A673 (cell line): Measurements from ENCODE around the gene LRRTM2. TPM values are rescaled to one million over a fixed set of nuclear protein-coding genes. Genes with fewer than 3 reads are reported as not detected.
"Not testable (repeated sequence)": the region's sequence is repeated elsewhere in the genome, so short reads cannot be mapped to it uniquely, and the experiment has no call there.

Experiments used
- Bru-seq: library from RNA; stranded (reverse); fragments of 400-500 nt; gene quantifications from one replicate; lab custom pipeline; 2021; lab: Mats Ljungman, UMichigan
- BruChase-seq, 2 experiments: library from RNA; stranded (reverse); fragments of 400-500 nt; gene quantifications; one replicate each; lab custom pipeline; 2021; lab: Mats Ljungman, UMichigan
- BruUV-seq: library from RNA; stranded (reverse); fragments of 400-500 nt; replicated peaks from 2 replicates; lab custom pipeline; 2021; lab: Mats Ljungman, UMichigan
- CTCF ChIA-PET: fragments of 300-600 bp; sonication (Branson Sonifier 250); formaldehyde crosslinking; loops from one replicate; lab custom pipeline; 2022; ENCODE audit warnings: antibody characterized with exemption; lab: Charles Lee
- POLR2A ChIA-PET: fragments of 300-600 bp; sonication (Branson Sonifier 250); formaldehyde crosslinking; loops from one replicate; lab custom pipeline; 2022; ENCODE audit warnings: antibody characterized with exemption; ENCODE audit not compliant: low non-redundant PET; lab: Charles Lee
- DNase-seq: peaks from one replicate; pipeline ENCODE4 v3.0.0-alpha.2; 2015; ENCODE audit warnings: low spot score
- H3K27ac ChIP-seq: fragments of 200-600 bp; sonication (generic); 2 replicates; pipeline ENCODE4 v1.5.1; 2016; ENCODE audit warnings: mixed run types, low read depth, mild to moderate bottlenecking, mixed read lengths, antibody characterized with exemption, low read length; ENCODE audit not compliant: poor library complexity, severe bottlenecking
- H3K27me3 ChIP-seq: fragments of 200-600 bp; sonication (generic); replicated peaks from 2 replicates; pipeline ENCODE4 v1.6.1; 2017; ENCODE audit warnings: mixed run types, low read depth, mild to moderate bottlenecking, mixed read lengths, antibody characterized with exemption, low read length; ENCODE audit not compliant: insufficient read depth, poor library complexity
- H3K36me3 ChIP-seq: fragments of 200-600 bp; sonication (generic); 2 replicates; pipeline ENCODE4 v1.6.1; 2016; ENCODE audit warnings: mixed run types, mild to moderate bottlenecking, mixed read lengths, antibody characterized with exemption, low read length; ENCODE audit not compliant: insufficient read depth, poor library complexity, severe bottlenecking
- H3K4me1 ChIP-seq: fragments of 200-600 bp; sonication (generic); 2 replicates; pipeline ENCODE4 v1.6.1; 2017; ENCODE audit warnings: mixed run types, mild to moderate bottlenecking, mixed read lengths, antibody characterized with exemption, low read length; ENCODE audit not compliant: insufficient read depth, poor library complexity, severe bottlenecking
- H3K4me3 ChIP-seq: fragments of 200-600 bp; sonication (generic); 2 replicates; pipeline ENCODE4 v1.5.1; 2016; ENCODE audit warnings: low read depth, mixed run types, mild to moderate bottlenecking, mixed read lengths, low read length; ENCODE audit not compliant: poor library complexity, severe bottlenecking
- H3K9me3 ChIP-seq: fragments of 200-600 bp; sonication (generic); 2 replicates; pipeline ENCODE4 v1.6.1; 2016; ENCODE audit warnings: mixed run types, low read depth, mild to moderate bottlenecking, mixed read lengths, antibody characterized with exemption, low read length; ENCODE audit not compliant: poor library complexity, severe bottlenecking
- CTCF ChIP-seq: fragments of 300-800, 200-600 bp; sonication (generic); conservative IDR thresholded peaks from 2 replicates; pipeline ENCODE4 v1.5.1; 2017; ENCODE audit warnings: low read depth, mild to moderate bottlenecking, antibody characterized with exemption, low read length, moderate library complexity, mixed read lengths
- EZH2 ChIP-seq: fragments of 200-600 bp; sonication (generic); IDR thresholded peaks from 2 replicates; pipeline ENCODE4 v1.6.1; 2017; ENCODE audit warnings: borderline replicate concordance, low read depth, mild to moderate bottlenecking, mixed read lengths, antibody characterized with exemption, low read length; ENCODE audit not compliant: poor library complexity, severe bottlenecking
- intact Hi-C: fragments of 100-400 bp; cut with micrococcal nuclease; formaldehyde crosslinking; loops from one replicate; pipeline ENCODE4 v1.10.0; 2022; ENCODE audit not compliant: unreplicated experiment
- long read RNA-seq: library from polyadenylated mRNA; stranded (forward); transcript quantifications from one replicate; pipeline ENCODE4 v2.0.0, GENCODE V29; 2022
- total RNA-seq: library from RNA; stranded (reverse); gene quantifications from 2 replicates; pipeline ENCODE4 v1.2.3, GENCODE V29; 2021

The LRRTM2 gene
- 0.39 and 0.67 TPM in 2 replicates for total RNA-seq
- percentile 39 among the genes with signal in this experiment for Bru-seq, nascent RNA
- BruChase-seq, experiment 1, labeled RNA remaining after a 2-hour chase = percentile 47 among the genes with signal in this experiment
- BruChase-seq, experiment 2, labeled RNA remaining after a 6-hour chase = percentile 43 among the genes with signal in this experiment
- long read RNA-seq = 0 reads

- TF ChIP-seq EZH2 = no peak
- TF ChIP-seq CTCF = no peak
- Histone ChIP-seq H3K9me3 (no peaks in the 10 kb centered on the region), H3K36me3 (no peaks in the 10 kb centered on the region), H3K4me1 (peaks cover 50% of the 10 kb centered on the region), H3K4me3 (peak within 1 kb of the TSS; percentile 34), H3K27me3 (no peaks in the 10 kb centered on the region), H3K27ac (peak within 1 kb of the TSS; percentile 47)
- peak; percentile 82 for DNase-seq
- POLR2A ChIA-PET = no interaction called here
- intact Hi-C loops = no loop called here
- CTCF ChIA-PET = no interaction called here
- BruUV-seq = TSS peak; percentile 79
These were observed at the start of gene LRRTM2 for GRCh38 chr5:138874771-138875551. LRRTM2 (minus strand) TSS chr5:138875335; CDS start chr5:138874911, 424 bp downstream.

- no peak overlapping the region for H3K4me3 ChIP-seq
- H3K4me1 ChIP-seq = no peaks in the 10 kb centered on the region
- ChIA-PET CTCF (no interaction called here), POLR2A (no interaction called here)
- H3K27me3 ChIP-seq = no peaks in the 10 kb centered on the region
- no TSS peak for BruUV-seq
- DNase-seq = no peak
- H3K27ac ChIP-seq = no peak overlapping the region
- intact Hi-C loops = no loop called here
- peaks cover 24% of the 10 kb centered on the region for H3K36me3 ChIP-seq
- TF ChIP-seq EZH2 = no peak
- TF ChIP-seq CTCF = no peak
- no peaks in the 10 kb centered on the region for H3K9me3 ChIP-seq
These were observed 47.4 kb upstream of the LRRTM2 start for GRCh38 chr5:138922494-138922893.

- H3K36me3 ChIP-seq = peaks cover 19% of the 10 kb centered on the region
These were observed 46.2 kb upstream of the LRRTM2 start for GRCh38 chr5:138921362-138921761.

More at GRCh38 chr5:138921362-138921761, 46.2 kb upstream of the LRRTM2 start:
- H3K4me3 ChIP-seq, H3K27me3 ChIP-seq, POLR2A ChIA-PET, BruUV-seq, DNase-seq, H3K9me3 ChIP-seq, intact Hi-C loops, CTCF ChIA-PET, H3K27ac ChIP-seq, H3K4me1 ChIP-seq: not testable (repeated sequence)
